Measurements from ENCODE around the gene MS4A14.
"Not testable (repeated sequence)": the region's sequence is repeated elsewhere in the genome, so short reads cannot be mapped to it uniquely, and the experiment has no call there.

Gene MS4A14, protein sequence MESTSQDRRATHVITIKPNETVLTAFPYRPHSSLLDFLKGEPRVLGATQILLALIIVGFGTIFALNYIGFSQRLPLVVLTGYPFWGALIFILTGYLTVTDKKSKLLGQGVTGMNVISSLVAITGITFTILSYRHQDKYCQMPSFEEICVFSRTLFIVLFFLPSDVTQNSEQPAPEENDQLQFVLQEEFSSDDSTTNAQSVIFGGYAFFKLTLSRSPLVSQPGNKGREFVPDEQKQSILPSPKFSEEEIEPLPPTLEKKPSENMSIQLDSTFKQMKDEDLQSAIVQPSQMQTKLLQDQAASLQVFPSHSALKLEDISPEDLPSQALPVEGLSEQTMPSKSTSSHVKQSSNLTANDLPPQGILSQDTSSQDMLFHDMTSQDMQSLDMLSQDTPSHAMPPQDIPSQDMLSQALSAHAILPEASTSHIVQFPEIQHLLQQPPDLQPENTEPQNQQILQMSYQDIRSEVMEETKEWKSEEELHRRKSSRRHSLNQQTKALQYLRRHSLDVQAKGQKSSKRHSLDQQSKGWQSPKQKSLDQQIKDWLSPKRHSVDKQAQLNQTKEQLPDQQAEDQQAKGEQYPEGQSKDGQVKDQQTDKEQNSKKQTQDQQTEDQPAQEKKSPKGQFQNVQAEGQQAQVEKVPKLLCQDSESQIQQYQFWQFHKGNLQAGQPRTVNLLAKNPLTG

DNA sequence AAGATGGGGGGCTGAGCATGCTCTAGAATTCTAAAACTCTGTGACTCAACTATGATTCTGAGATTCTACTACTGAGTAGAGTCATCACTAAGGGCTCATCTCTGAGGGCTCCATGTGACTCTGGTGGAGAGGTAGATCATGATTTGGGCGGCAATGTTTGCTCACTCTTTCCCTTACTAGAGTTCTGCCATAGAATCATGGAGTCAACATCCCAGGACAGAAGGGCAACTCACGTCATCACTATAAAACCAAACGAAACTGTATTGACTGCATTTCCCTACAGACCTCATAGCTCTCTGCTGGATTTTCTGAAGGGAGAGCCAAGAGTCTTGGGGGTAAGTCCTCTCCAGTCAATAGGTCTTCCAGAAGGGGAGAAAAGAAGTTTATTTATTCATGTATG, at the start of gene MS4A14:
Gene MS4A14, plus strand, starts transcription at position 78 of the 400 bp plus-strand sequence. Its CDS starts 120 bp downstream, at position 198.
- DNase-seq (ENCODE audit: low read depth in 2 of 3, low spot score in 2 of 3) = no peak

DNA sequence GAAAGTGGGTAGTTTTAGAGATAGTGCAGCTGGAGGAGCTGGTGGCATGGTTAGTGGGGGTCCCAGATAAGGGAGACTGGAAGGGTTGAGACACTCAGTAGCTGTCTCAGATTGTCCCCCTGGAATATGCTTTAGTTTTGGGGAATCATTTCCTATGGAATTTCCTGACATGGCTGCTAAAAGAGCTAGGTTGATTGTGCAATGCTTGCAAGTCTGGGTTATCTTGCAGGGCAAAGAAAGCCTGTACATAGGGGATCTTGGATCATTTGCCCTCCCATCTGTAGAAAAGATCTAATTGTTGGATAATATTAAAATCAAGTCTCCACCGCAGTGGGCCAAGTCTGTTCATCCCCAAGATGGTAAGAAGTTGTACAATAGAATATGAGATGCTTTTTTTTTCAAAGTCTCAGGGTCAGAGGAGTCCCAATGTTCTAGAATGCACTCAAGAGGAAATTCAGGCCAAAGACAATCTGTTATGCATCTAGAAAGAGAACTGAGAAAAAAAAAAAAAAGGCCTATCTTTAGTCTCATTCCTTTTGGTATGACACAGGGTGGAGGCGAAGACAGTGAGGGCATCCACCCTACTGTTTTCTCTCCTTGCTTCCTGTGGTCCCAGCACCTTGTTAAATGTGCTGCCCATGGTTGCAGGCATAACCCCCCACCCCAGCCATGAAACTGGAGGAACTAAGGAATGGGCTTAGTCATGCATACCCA, 49.0 kb upstream of the MS4A14 start:
- no peak for DNase-seq (ENCODE audit: low read depth in 2 of 3, low spot score in 2 of 3)

DNA sequence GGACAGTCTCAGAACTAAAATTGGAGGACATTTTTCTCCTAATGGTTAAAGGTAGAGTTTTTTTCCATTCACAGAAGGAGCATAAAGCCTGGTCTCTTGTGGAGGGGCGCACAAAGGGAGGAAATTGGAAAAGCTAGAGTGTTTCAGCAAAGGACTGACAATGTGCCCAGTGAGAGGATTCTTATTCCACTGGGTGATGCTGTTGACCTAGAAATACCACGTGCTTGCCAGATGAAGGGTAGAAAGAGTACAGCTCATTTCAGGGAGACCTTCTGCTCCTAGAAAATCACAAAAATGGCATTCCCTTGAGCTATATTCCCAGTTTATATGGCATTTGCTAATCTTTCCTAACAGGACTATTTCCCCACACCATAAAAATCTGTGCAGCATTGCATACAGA, 48.1 kb upstream of the MS4A14 start:
- DNase-seq (ENCODE audit: low read depth in 2 of 3, low spot score in 2 of 3) = no peak

DNA sequence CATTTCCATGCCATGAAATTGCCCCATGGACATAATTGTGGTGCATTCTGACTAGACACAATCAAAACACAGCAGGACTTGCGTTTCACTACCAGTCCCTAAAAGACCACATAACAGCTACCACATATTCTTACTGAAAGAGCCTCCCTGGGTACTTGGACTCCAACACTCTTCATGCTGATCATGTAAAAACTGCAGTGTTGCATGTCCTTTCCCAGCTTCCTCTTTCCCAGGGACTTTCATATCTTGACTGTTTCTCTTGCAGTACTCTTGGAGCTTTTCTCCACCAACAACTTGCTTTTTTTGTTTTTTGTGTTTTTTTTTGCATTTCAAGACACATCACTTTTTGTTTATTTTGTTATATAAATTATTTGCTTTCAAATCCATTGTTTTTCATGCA, 46.3 kb upstream of the MS4A14 start:
- no peak for DNase-seq (ENCODE audit: low read depth in 2 of 3, low spot score in 2 of 3)

DNA sequence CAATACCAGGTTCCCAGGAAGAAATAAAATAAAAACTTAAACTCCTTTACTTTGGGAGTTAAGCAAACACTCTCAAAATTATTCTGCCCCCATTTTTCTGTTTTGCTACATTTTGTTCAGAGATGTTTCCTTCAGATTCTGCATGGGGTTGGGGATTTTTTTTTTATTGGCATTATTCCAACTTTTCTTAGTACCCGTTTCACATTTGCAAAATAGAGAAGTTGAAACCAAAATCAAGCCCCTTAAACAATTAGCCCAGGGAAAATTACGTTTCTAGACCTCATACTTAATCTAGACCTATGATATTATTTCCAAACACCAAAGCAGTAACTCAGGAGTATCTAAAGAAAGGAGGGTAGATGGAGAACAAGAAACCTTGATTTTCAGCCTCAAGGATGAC, 38.5 kb upstream of the MS4A14 start:
- no peak for DNase-seq (ENCODE audit: low read depth in 2 of 3, low spot score in 2 of 3)

DNA sequence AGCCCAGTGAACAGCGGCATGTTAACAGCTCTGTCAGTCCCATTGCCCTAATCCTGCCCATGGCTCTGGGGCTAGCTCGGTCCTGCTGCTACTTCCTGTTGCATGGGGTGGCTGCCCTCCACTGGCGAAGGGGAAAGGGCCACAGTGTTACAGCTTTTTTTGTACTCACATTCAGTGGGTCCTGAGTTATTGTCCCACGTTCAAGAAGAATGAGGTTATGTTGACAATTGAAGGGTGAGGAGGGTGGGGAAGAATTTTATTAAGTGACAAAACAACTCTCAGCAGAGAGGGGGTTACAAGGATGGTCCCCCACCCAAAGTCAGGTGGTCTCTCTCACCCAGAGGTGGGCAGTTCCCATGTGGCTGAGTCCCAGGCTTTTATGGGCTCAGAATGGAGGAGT, 35.6 kb upstream of the MS4A14 start:
- no peak for DNase-seq (ENCODE audit: low read depth in 2 of 3, low spot score in 2 of 3)

DNA sequence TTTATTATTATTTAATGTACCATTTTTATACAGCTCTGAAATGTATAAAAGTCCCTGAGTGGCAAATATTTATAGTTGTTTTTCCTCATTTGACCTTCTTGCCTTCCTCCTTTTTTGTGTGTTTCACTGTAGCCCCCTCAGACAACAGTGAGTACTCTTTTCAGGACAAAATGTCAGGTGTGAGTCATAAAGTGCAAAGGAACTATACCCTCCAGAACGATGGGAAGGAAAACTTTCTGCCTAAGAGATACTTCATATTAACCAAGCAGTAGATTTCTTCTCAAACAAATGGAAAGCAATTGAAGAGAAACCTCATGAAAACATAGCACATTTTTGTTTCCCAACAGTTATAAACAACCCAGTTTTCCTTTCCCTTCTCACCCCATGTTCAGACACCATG, 34.0 kb upstream of the MS4A14 start:
- no peak for DNase-seq (ENCODE audit: low read depth in 2 of 3, low spot score in 2 of 3)

DNA sequence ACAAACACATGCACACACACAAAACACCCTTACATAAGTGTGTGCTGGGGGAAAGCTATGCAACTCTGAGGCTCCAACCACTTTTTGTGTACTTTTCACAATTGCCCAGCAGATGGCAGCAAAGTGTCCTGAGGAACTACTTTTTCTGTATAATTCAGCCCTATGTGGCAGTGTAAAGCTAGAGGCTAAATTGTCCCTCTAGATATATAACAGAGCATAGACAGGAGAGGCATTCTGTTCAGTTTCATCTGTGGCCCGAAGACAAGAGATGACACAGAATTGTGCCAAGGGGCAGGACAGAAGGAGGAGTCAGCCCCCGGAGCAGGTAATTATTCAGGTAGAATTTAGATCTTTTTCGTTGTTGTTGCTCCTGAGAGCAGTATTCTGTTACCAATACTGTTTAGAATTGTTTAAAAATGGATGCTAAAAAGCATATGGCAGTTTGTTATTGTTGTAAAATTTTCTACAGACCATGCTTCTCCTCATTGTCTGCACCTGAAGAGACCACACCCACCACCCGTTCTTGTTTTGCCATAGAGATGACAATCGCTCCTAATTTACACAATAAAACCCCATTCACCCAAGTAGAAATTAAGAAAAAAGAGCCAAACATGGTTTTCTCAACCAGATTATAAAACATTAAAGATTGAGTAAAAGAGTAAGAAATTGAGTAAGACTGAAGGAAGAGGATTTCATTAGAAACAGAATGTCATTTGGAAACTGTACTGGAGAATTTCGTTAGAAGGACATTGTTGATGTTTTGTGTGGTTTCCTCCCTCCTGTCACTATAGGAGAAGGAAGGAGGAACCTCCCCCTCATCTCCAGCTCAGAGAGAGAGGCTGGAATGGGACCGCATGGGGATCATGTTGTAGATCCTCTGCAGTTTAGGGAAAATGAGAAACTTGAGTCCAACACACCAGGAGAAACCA, 32.5 kb upstream of the MS4A14 start:
- peak in 2 of 3 experiments; percentile 17 to 36 for DNase-seq (ENCODE audit: low read depth in 2 of 3, low spot score in 2 of 3)

DNA sequence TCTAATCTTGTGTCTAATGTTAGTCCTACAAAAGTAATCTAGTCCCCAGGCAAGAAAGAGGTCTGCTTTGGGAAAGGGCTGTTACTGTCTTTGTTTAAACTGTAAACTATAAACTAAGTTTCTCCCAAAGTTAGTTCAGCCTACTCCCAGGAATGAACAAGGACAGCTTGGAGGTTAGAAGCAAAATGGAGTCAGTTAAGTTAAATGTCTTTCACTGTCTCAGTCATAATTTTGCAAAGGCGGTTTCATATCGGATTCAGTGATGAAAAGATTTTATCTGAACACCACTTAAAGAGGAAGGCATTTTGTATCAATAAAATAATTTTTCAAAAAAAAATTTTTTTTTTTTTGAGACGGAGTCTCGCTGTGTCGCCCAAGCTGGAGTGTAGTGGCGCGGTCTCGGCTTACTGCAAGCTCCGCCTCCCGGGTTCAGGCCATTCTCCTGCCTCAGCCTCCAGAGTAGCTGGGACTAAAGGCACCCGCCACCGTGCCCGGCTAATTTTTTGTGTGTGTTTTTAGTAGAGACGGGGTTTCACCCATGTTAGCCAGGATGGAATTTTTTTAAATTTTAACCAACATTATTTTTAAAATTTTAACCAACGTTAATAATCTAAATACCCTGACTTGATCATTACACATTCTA, 29.9 kb upstream of the MS4A14 start:
- not testable (repeated sequence) for DNase-seq (ENCODE audit: low read depth in 2 of 3, low spot score in 2 of 3)

DNA sequence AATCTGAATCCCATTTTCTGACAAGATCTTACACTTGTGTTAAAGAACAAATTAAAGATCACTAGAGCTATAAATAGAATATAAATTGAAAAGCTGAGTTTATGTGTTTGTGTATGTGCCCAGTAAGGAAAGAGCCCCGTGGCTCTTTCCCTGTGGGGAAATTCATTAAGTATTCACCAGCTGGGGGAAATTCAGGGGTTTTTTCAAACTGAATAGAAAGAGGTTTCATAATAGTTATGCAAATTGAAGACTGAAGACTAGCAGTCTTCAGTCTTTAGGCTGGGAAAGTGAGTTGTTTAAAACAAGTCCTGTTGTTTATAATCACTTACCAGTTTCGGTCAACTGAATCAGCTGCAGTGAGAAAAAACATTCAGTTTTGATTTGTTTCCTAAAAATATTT, 29.2 kb upstream of the MS4A14 start:
- no peak for DNase-seq (ENCODE audit: low read depth in 2 of 3, low spot score in 2 of 3)

DNA sequence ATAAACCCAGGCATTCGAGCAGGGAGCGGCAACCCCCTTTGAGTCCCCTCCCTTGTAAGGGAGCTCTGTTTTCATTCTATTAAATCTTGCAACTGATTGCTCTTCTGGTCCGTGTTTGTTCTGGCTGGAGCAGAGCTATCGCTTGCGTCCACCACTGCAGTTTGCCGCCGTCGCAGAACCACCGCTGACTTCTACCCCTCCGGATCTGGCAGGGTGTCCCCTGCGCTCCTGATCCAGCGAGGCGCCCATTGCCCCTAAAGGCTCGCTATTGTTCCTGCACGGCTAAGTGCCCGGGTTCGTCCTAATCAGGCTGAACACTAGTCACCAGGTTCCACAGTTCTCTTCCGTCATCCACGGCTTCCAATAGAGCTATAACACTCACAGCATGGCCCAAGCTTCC, 28.4 kb upstream of the MS4A14 start:
- DNase-seq (ENCODE audit: low read depth in 2 of 3, low spot score in 2 of 3) = no peak

DNA sequence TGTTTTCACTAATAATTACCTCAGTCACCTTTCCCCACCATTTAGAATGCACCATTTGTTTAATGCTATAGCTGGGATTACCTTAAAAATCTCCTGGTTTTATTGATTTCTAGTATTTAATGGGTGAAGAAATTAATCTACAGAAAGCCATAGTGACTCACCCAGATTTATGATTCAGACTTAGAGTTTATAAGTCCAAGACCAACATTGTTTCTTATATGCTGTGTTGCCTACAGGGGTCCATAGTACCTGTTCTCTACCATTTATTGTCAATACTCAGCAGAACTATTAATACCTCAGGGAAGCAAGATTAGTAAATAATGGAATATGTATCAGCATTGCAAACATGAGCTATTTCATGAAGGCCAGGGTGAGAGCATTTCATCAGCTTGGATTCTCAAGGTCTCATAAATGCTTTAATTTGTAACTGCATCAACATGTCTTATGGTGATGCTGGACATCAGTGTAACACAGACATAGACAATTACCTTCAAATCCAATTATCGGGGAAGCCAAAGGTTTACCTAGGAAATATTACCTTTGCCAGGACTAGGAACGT, 25.9 kb upstream of the MS4A14 start:
- DNase-seq (ENCODE audit: low read depth in 2 of 3, low spot score in 2 of 3) = no peak

DNA sequence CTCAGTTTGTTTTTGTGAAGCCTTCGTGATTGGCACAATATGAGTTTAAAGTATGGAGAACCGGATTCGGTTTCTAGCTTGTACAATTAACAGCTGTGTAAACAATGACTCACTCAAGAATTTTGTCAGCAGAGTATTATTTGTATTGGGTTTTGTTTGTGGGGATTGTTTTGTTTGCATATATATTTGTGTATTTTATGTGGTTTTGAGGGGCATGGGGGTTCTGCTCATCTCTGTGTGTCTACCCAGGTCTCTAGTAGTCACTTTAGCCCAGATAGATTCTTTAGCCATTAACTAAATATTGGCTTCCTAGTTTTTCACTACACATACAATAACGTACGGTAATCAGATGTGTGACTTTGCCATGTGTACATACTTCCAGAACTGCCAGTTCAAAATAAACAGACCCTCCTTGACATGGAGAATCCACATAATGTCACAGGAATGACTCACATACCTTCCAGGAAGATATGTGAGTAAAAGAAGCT, 25.4 kb upstream of the MS4A14 start:
- no peak for DNase-seq (ENCODE audit: low read depth in 2 of 3, low spot score in 2 of 3)

DNA sequence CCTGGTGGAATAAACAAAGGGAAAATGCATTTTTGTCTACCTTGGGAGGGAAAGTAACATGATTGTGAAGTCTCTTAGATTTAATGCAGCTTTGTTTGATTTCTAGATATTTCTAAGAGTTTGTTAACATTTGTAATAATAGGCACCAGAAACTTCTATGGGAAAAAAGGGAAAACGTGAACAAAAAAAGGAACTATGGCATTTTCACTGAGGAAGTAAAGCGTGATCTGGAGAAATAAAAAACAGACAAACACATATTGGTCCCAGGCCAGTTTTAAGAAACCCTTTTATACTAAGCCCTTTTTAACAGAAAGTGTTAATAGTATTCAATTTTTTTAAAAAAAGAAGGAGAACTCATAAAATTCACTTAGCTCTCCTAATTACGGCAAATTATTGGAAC, 24.9 kb upstream of the MS4A14 start:
- no peak for DNase-seq (ENCODE audit: low read depth in 2 of 3, low spot score in 2 of 3)

DNA sequence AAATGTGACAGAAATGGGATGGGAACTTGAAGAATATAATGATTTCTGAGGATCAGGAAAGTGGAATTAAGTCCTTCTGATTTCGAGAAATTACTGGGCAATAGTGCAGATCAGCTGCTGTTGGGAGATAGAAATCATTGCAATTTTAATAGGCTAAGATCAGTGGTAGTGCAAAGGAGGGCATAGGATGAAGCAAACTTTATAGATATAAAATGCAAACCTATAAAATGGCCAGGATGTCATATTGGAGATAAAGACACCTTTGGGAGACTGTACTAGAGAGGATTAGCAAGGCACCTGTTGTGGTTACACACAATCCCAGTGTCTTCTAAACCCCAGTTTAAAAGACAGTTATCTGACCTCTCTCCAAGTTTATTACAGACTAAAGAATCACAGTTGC, 24.4 kb upstream of the MS4A14 start:
- DNase-seq (ENCODE audit: low read depth in 2 of 3, low spot score in 2 of 3) = no peak

DNA sequence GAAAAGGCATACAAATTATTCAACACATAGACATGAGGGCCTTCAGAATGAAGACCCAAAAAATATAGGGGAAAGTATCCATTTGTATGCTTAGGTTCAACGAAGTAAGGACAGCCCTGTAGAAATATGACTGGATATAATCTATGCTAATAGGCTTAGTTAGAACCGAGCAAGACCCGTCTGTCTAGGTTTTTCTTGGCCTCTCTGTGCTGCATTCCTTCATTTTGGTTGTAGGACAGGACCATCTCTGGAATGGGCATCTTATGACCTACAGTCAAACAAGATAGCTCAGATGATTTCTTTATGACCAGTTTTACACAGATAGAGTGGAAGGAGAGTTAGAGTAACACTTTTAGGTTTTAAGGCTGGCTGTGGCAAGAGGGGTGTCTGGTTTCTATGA, 23.5 kb upstream of the MS4A14 start:
- DNase-seq (ENCODE audit: low read depth in 2 of 3, low spot score in 2 of 3) = no peak

DNA sequence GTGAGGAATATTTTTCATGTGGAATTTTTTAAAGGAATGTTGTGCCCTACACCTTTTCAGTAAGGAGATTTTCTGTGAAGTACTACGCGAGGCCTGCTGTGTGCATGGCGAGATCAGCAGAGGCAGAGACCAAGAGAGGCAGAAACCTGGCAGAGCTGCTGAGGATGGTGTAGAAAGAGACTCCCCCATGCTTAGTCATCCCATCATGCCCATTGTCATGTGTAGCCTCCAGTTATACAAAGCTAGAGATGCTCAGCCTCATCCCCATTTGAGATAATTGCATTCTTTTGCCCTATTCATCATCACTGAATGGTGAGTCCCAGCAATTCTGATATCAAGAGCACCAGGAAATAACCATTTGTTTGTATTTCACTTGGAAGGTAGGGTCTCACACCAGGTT, 20.9 kb upstream of the MS4A14 start:
- no peak for DNase-seq (ENCODE audit: low read depth in 2 of 3, low spot score in 2 of 3)

DNA sequence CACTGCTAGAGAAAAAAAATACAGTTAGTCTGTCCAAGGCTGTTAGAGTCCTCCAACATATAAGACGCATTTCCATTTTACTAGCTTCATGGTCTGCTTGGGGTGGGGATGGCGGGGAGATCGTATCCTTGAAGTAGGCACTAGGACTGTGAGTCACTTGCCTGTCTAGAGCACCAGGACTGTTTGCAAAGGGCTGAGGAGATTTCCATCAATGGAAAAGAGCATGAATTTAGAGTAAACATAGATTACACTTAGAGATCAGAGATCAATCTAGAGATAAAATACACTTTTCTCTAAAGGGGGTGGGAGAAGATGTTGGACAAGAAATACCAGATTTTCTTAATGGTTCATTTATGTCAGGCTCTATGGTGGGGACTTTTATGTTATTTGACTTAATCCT, 19.7 kb upstream of the MS4A14 start:
- no peak for DNase-seq (ENCODE audit: low read depth in 2 of 3, low spot score in 2 of 3)

DNA sequence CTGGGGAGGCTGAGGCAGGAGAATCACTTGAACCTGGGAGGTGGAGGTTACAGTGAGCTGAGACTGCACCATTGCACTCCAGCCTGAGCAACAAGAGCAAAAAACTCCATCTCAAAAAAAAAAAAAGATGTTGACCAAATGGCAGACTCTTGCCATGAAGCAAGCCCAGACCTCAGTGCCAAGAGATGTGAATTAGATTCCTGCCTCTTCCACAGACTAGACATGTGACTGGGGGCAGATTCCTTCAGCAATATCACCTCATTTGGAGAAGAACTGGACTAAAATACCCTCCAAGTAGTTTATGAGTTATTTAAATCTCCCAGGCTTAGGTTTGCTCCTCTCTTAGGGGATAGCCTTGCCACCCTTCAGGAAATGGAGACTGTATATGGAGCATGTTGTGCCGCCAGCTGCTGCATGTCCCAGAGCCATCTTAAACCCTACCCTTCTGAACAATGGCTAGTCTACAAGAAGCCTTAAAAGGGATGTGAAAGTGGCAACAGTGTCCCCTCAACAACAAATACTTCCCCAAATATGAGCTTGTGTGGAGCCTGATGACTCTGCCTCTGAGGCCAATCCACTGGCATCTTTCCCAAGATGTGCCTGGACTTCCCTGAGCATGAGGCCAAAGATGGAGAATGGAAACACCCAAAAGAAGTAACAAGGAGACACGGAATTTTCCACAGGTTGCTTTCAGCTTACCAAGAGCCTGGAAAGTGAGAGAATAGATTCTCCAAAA, 18.7 kb upstream of the MS4A14 start:
- no peak for DNase-seq (ENCODE audit: low read depth in 2 of 3, low spot score in 2 of 3)
